Fibroblast of lung (primary cell): ENCODE results near the gene NUBPL. TPM values are rescaled to one million over a fixed set of nuclear protein-coding genes. Genes with fewer than 3 reads are reported as not detected.

Experiments used
- DNase-seq, 2 donors: peaks; one replicate each; pipeline versions ENCODE4 v3.0.0 to v3.0.0-alpha.2; 2010; ENCODE audit warnings: low read depth in 2 of 2
- H2AFZ ChIP-seq: 2 replicates; pipeline ENCODE4 v1.5.1; 2012; ENCODE audit warnings: low read length, control low read depth, inconsistent platforms
- H3K27ac ChIP-seq: 2 replicates; pipeline ENCODE4 v1.5.1; 2011; ENCODE audit warnings: low read length, control low read depth; ENCODE audit not compliant: insufficient read depth
- H3K27me3 ChIP-seq: 2 replicates; pipeline ENCODE4 v1.5.1; 2011; ENCODE audit warnings: mild to moderate bottlenecking, low read length; ENCODE audit not compliant: control insufficient read depth, insufficient read depth
- H3K36me3 ChIP-seq: 2 replicates; pipeline ENCODE4 v1.5.1; 2011; ENCODE audit warnings: low read length; ENCODE audit not compliant: control insufficient read depth, insufficient read depth
- H3K4me1 ChIP-seq: 2 replicates; pipeline ENCODE4 v1.5.1; 2011; ENCODE audit warnings: low read length; ENCODE audit not compliant: control insufficient read depth, insufficient read depth; ENCODE audit errors: extremely low read depth
- H3K4me2 ChIP-seq: 2 replicates; pipeline ENCODE4 v1.5.1; 2011; ENCODE audit warnings: low read length, control low read depth; ENCODE audit not compliant: insufficient read depth; ENCODE audit errors: extremely low read depth
- H3K4me3 ChIP-seq, 4 experiments: fragments of 200-600 bp in 1 of 4; sonication (generic) in 1 of 4; replicated peaks in 1 of 4; 2 replicates each; pipeline ENCODE4 v1.5.1; 2011 to 2016; ENCODE audit warnings: low read length in 4 of 4, low read depth in 3 of 4, mild to moderate bottlenecking in 3 of 4, control low read depth in 2 of 4, inconsistent platforms in 1 of 4, mixed read lengths in 1 of 4; ENCODE audit not compliant: insufficient read depth in 1 of 4; ENCODE audit errors: control extremely low read depth in 1 of 4
- H3K79me2 ChIP-seq: 2 replicates; pipeline ENCODE4 v1.5.1; 2012; ENCODE audit warnings: mild to moderate bottlenecking, low read length, inconsistent platforms; ENCODE audit not compliant: control insufficient read depth, insufficient read depth
- H3K9ac ChIP-seq: 2 replicates; pipeline ENCODE4 v1.5.1; 2011; ENCODE audit warnings: mild to moderate bottlenecking, low read length, control low read depth; ENCODE audit not compliant: insufficient read depth
- H3K9me3 ChIP-seq: 2 replicates; pipeline ENCODE4 v1.5.1; 2012; ENCODE audit warnings: low read depth, low read length; ENCODE audit not compliant: control insufficient read depth, insufficient read depth
- H4K20me1 ChIP-seq: 2 replicates; pipeline ENCODE4 v1.5.1; 2011; ENCODE audit warnings: low read length; ENCODE audit not compliant: control insufficient read depth, insufficient read depth; ENCODE audit errors: extremely low read depth
- CTCF ChIP-seq, 2 donors: IDR thresholded peaks in 1 of 2; conservative IDR thresholded peaks in 1 of 2; 1 replicate in 1 of 2; 2 replicates in 1 of 2; pipeline ENCODE4 v1.5.1; 2011 to 2012; ENCODE audit warnings: low read length in 2 of 2, control low read depth in 1 of 2, inconsistent platforms in 1 of 2, low read depth in 1 of 2, mild to moderate bottlenecking in 1 of 2
- EZH2 ChIP-seq: IDR thresholded peaks from 2 replicates; pipeline ENCODE4 v1.5.1; 2012; ENCODE audit warnings: low read length, control low read depth, mild to moderate bottlenecking; ENCODE audit errors: missing control alignments
- polyA plus RNA-seq, 2 donors: library from polyadenylated mRNA; depleted of rRNA in 1 of 2; stranded (reverse) in 1 of 2; unstranded in 1 of 2; fragments of >200 nt; gene quantifications; 2 replicates each; pipeline ENCODE4 v1.2.1, GENCODE V29; 2011 to 2012; ENCODE audit warnings: missing spikeins in 1 of 2
- total RNA-seq: library from RNA; depleted of rRNA; stranded (reverse); fragments of >200 nt; gene quantifications from 2 replicates; pipeline ENCODE4 v1.2.1, GENCODE V29; 2014

NUBPL gene
- total and polyA plus RNA-seq, 2 donors (not counting 1 experiment from before 2014, with no cell fraction given): 9.0 to 10.7 TPM

- Histone ChIP-seq H3K4me1 (no peaks in the 10 kb centered on the region), H3K27ac (no peak overlapping the region), H3K79me2 (no peaks in the 10 kb centered on the region), H3K9ac (no peak overlapping the region), H3K4me2 (no peak overlapping the region), H3K27me3 (no peaks in the 10 kb centered on the region), H3K36me3 (no peaks in the 10 kb centered on the region), H2AFZ (no peak overlapping the region), H3K9me3 (no peaks in the 10 kb centered on the region), H3K4me3 (no peak overlapping the region), H4K20me1 (no peaks in the 10 kb centered on the region)
- TF ChIP-seq CTCF (conservative IDR thresholded peaks at IDR 0.05 in 1 of 2, IDR thresholded peaks at IDR 0.05 in 1 of 2; ENCODE audit: low read depth in 1 of 2, low read length in 2 of 2): no peak
- TF ChIP-seq EZH2: no peak
- no peak for DNase-seq
Measured at GRCh38 chr14:31902945-31903646, 341.9 kb downstream of the NUBPL start.

GRCh38 chr14:31909977-31910376 lies 348.8 kb downstream of the NUBPL start:
- H3K9ac ChIP-seq: no peak overlapping the region
- no peaks in the 10 kb centered on the region for H3K79me2 ChIP-seq
- H3K9me3 ChIP-seq: no peaks in the 10 kb centered on the region
- no peak overlapping the region for H3K27ac ChIP-seq
- H3K4me1 ChIP-seq: no peaks in the 10 kb centered on the region
- H2AFZ ChIP-seq: no peak overlapping the region
- no peak for TF ChIP-seq CTCF (conservative IDR thresholded peaks at IDR 0.05 in 1 of 2, IDR thresholded peaks at IDR 0.05 in 1 of 2; ENCODE audit: low read depth in 1 of 2, low read length in 2 of 2)
- no peak for TF ChIP-seq EZH2
- H3K36me3 ChIP-seq: no peaks in the 10 kb centered on the region
- H3K4me2 ChIP-seq: no peak overlapping the region
- no peak overlapping the region for H3K4me3 ChIP-seq
- H3K27me3 ChIP-seq: no peaks in the 10 kb centered on the region
- no peaks in the 10 kb centered on the region for H4K20me1 ChIP-seq
- DNase-seq: no peak

Other genes with a start within 250 kb of the NUBPL start
- gene HEATR5A, start 140.9 kb upstream of the NUBPL start, total RNA-seq: 44.9 and 59.8 TPM in 2 replicates
- 28.1 and 45.4 TPM in 2 replicates for gene HEATR5A, start 140.9 kb upstream of the NUBPL start, polyA plus RNA-seq
- gene DTD2, start 103.9 kb upstream of the NUBPL start, total RNA-seq: 34.7 and 40.8 TPM in 2 replicates
- 25.1 and 25.4 TPM in 2 replicates for gene DTD2, start 103.9 kb upstream of the NUBPL start, polyA plus RNA-seq
- not detected in 2 replicates for gene GPR33, start 73.4 kb upstream of the NUBPL start, total RNA-seq
- gene GPR33, start 73.4 kb upstream of the NUBPL start, polyA plus RNA-seq: not detected in 2 replicates